ENCODE measurements around the gene TMEM108.

GRCh38 chr3:133330065-133330464 lies 291.9 kb downstream of the TMEM108 start:
- TF ChIP-seq CTCF (IDR thresholded peaks at IDR 0.05) (no peak), POLR2A (IDR thresholded peaks at IDR 0.05) (no peak)
